Activated CD8-positive, alpha-beta memory T cell treated with anti-CD3 and anti-CD28 coated beads, Interleukin-2, amount 50 U/mL, for 4 hours (primary cell): Measurements from ENCODE around the gene PPM1H.
"Not testable (repeated sequence)": the region's sequence is repeated elsewhere in the genome, so short reads cannot be mapped to it uniquely, and the experiment has no call there.

Experiments used
- DNase-seq: peaks from one replicate; pipeline ENCODE4 v3.0.0-alpha.2; 2020

PPM1H gene

DNA sequence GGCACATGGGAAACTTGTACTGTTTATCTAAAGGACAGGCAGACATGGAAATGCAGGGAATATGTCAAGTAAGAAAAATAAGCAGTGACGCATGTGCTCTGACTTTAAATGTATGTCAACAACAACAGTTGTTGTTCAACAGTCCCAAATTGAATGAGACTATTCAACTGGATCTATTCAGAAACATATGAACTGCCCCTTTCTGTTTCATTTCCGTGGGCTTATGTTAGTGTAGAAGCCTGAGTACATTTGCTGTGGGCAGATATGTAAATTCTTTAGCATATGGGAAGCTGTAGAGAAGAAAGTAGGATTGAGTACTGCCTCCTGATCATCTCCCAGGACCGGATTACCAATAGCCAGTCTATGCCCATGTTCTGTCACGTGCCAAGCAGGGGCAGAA lies 7.4 kb upstream of the PPM1H start:
- DNase-seq = not testable (repeated sequence)

DNA sequence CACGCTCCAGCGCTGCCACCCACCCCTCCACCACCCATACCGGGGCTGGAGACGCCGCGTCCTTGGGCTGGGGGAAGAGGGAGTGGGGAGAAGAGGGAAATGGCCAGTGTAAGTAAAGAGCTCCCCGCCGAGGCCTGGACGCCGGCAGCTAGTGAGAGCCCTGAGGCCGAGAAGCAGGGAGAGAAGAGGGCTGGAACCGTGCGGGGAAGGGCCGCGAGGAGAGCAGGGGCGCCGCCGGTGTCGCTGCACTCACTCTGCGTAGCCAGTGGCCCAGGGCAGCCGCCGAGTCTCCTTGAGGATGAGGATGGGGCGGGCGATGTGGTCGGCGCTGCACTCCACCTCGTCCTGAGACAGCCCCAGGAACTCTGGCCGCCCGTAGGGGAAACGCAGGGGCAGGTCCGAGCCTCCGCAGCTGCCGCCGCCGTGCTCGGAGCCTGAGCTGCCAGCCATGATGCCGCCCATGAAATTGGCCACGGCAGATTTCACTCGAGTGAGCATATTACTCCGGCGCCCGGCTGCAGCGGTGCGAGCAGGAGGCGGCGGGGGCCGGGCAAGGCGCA lies 631 bp downstream of the PPM1H start:
- DNase-seq = no peak

DNA sequence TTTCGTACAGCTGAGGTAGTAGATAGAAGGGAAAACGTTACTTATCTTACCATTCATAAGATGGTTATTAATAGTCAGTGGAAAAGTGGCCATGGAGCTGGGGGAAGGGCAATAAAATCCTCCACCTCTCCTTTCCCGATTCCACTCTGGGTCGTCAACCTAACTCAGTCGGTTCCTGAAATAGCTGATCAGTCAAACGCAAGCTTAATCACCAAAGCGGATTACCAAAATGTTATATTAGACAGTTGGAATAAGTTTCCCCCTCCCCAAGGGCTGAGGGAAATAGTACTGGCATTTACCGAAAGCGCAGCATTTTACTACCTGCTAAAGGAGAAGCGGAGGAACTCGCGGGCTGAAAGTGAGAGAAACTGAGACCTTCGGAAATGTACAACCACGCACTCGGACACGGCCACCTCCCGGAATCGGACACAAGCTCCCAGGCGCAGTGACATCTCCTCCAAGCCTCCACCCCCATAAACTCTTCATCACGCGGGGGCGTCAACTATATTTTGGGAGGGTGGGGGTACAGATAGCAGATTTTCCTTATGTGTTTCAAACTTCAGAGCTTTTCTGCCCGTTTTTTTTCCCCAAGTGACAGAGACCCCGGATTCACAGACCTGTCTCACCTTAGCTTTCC lies 1.2 kb downstream of the PPM1H start:
- no peak for DNase-seq

DNA sequence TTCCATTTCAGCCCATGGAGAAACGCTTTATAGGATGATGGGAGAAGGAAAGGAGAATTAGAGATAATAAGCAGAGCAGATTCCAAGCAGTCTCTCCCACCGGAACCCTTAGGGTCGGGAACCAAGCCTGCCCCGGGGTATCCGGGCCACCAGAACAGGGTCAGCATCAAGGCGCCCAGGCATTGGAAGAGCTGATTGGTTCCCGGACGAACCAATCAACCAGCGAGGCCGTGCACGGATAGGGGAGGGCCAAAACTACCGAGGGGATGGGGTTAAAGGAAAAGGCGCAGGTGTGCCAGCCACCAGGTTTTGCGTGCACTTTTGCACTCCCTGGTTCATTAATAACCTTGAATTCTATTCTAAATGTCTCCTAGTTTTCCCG lies 1.7 kb downstream of the PPM1H start:
- DNase-seq = no peak

DNA sequence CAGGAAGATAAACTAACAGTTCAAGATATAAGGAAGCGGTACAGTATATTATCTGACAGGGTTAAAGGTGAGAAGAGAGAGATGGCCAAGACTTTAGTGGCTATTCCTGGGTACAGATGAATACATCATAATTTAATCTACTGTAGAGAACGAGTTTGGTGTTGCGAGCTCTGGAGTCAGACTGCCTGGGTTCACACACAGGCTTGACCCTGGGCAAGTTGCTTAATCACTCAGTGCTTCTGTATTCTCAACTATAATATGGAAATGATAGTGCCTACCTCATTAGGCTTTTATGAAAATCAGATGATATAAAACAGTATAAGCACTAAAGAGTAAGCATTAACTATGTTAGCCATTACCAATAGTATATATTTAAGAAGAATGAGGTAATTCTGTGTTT lies 3.5 kb downstream of the PPM1H start:
- no peak for DNase-seq

DNA sequence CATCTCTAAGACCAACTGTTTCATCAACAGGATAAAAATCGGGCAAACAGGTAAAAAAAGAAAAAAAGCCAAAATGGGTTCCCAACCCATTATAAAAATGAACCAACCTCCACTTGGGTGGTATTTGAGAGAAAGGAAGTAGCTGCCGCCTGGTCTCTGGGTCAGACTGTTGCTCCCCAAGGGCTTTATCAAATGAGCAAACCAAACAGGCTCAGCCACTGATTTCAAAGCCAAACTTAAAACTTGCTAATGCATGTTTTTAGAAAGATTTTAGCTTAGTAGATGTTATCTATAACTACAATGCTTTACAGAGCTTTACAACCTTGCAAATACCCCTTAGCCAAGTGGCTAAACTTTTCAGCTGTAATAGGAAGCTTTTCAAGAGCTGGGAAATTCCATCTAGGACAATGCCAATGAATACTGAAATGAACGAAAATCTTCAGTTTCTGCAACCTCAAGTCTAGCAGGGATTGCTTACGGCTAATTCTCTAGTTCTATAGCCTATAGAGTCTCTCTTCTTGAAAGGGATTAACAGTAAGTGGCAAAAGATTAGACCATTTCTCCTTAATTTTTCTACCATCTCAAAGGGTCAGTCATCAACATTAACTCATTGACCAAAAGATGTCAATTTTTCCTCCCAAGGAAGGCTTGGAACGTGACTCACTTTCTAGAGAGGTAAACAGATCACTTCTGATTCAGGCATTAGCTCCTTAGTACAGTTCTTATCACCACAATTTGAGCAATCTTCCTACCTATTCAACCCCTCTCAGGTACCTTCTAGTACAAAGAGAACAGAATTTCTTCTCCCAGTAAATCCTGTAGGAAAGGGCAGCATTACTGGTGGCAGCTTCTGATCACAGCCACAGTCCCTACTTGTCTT lies 4.2 kb downstream of the PPM1H start:
- DNase-seq = no peak

DNA sequence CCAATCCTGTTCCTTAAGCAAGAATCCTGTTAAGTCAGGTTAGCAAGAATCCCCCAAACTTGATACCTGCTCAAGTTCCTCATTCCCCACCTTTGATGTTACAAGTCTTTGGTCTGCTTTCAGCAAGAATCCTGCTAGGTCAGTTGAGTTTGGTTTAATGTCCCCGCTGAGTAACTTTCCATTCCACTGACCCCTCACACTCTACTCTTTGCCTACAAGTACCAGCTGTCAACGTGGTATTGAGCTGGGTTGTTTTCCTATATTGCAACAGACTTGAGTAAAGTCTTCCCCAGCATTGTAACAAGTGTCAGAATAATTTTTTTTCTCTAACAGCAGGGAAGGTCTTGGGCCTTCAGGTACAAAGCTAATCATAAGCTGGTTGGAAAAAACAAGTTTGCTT lies 6.3 kb downstream of the PPM1H start:
- no peak for DNase-seq

DNA sequence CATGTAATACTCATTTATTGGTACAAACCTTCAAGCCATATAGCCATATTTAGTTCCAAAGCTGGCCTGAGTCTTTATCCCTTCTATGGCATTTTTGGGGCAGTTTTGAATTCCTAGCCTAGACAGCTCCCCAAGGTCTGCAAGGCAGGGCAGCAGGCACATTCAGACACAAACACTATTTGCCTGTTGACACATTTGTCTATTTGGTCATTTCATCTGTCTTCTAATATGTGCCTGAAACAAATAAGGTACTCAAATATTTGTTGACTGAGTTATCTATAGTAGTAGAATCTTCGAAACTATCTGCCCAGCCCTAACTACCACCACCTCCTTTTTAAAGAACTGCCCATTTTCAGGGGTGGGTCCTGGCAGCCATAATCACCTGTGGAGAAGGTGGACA lies 9.3 kb downstream of the PPM1H start:
- DNase-seq = no peak

DNA sequence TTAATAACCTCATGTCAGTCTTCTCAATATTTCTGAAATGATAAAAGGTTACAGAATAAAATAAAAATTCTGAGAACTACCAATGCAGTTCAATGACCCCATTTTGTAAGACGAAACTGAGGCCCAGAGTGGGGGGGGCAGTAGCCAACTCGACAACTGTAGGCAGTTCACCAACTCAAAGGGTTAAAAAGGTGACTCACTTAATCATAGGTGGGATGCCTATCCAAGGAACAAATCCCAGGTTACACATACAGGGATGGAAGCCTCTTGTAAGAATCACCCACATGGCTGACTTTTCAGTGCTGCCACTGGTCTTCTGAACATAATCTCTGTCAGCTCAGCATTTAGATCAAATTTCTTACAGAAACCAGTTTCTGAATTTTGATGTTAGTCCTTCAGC lies 10.9 kb downstream of the PPM1H start:
- DNase-seq = no peak

DNA sequence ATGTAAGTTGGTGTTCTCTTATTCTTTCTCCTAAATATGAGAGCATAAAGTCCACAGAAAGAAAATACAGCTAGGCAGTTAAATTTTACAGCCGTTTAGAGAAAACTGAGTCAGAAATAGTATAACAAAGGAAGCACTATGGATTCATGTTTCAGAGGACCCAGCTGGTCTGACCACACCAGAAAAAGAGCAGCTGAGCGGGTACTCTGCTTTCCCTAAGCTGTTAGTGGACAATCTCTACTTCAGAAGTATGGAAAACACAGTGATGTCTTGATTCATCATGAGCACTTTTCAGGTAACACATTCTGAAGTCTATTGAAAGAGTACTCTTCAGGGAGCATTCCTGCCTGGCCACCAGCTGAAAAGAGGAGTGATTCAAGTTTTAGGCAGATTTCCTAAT lies 12.4 kb downstream of the PPM1H start:
- DNase-seq = no peak

DNA sequence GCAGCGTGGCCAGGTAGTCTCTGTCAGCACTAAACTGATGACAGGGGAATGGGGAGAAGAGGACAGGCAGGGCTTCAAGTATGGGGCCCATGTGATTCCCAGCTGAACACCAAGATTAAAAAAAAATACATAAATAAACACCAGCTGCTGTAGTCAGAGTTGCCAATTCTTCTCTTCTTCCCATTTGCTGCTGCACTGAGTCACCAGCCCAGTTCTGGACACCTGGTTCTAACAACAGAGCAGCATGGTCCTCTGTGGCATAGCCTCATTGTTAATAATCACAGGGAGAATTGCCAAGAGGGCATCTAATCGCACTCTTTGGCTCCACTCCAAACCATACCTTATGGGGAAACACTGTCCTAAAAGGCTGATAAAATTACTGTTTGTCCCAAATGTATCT lies 15.1 kb downstream of the PPM1H start:
- DNase-seq = no peak

DNA sequence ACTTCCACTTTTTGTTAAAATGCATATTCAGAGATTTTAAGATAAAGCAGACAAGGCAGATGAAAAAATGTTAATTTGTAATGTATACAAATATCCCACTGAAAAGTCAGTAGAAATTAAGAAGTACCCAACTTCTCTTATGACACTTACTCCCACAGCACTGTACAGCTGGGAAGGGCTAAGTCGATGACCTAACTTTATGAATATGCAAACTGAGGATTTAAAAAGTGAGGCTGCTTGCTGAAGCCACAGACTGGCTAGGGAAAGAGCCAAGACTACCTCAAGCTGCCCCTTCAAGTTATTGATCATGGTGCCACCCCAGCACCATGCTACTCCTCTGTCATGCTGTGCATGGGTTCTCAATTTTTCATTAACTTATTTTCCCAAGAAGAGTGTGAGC lies 17.0 kb downstream of the PPM1H start:
- no peak for DNase-seq

DNA sequence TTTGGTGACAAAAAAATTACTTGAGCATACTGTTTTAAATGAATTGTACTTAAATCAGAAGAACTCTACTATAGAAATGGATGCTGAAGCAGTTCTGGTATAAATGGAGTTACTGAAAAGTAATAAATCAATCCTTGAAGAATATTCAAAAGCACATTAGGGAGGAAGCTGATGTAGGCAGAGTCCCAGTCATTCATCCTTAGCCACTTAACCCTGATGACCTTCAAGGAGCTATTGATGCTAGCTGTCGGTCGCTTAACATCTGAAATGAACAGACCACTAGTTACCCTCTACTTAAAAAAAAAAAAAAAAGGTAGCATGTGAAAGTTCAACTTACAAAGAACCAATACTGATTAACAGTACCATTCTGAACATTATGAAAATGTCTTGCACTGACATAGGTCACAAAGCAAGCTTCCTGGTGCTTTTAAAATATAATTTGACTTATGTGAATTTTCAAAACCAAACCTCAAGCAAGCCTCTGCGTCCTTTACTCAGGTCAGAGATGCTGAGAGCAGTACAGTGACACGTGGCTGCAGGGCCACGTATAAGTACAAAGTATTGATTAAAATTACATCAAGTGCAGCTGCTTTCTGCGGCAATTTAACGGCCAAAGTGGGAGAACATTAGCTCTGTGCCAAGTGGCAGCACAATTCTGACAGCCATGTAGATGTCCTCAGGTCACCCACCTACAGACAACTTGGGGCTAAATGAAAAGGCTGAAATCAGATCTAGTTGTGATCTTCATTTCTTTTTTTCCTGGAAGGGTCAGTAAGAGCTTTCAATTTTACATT lies 18.1 kb downstream of the PPM1H start:
- no peak for DNase-seq

DNA sequence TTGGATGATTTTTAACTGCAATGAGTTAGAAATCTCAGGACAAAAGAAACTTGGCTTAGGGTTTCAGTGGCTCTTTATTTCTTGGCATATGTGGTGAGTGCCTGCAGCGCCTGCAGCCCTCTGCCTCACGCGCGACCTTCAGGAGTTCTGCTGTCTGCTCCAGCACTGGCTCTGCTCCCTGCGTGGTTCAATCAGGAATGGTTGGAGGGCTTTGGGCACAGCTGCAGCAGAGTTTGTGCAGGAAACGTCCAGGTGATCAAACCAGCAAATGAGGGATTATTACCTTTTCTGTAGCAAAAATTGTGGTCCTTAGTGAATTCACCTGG lies 19.8 kb downstream of the PPM1H start:
- no peak for DNase-seq

DNA sequence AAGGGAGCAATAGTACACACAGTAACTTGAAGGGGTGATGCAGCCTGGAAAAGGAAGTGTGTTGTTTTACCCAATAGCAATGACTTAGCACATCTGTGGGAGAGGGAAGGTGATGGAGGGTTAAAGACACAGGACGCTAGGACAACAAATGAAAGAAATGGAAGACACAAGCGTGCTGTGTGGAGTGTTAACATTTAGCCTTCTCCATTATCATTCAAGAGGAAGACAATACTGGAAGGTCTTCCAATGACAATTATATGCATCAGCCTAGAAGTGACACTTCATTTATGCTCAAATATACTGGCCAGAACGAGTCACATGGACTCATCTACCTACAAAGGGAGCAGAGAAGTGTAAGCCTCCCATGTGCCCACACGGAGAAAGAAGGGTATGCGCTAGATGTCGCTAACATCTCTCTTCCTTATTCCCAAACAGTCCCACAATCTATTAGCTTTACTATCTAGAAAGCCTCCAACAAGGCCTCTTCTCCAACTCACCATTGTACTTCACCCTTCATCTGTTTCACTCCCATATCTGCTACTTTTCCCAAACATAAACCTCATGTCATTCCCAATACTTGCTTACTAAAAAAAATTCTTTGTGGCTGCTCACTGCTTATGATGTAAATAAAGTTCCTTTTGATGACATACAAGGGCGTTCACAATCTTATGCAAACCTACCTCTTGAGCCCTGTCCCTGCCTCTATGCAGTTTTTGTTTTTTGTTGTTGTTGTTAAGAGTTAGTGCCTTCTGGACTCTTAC lies 20.3 kb downstream of the PPM1H start:
- no peak for DNase-seq

DNA sequence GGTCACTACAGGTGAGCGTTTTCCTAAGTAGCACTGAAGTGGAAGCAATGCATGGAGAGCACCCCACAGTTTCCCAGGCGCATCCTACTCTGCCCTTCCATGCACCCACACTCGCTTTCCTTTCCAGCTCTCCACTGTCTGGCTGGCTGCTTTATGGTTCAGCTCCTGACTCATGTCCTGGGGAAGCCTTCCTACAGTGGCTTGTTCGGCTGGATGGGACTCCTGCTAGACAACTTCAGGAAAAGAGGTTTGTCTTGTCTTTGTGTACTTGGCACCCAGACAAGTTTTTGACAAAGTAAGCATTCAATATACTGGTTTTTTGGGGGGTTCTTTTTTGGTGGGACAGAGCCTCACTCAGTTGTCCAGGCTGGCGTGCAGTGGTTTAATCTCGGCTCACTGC lies 21.6 kb downstream of the PPM1H start:
- no peak for DNase-seq

DNA sequence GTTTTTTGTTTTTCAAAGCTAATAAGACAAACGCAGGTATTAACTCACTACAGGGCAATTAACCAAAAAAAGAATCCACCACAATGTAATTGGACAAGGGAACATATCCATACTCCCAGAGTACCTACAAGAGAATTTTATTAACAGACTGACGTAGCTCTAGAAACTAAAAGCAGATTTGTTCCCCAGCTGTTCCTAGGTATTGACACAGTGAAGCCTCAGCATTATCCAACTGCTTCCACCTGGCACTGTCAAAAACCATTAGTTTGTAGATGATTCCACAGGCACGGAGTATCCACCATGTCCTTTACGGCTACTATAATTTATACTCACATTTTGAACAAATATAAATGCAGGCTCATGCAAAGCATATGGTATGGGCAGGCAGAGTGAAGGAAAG lies 22.3 kb downstream of the PPM1H start:
- no peak for DNase-seq

DNA sequence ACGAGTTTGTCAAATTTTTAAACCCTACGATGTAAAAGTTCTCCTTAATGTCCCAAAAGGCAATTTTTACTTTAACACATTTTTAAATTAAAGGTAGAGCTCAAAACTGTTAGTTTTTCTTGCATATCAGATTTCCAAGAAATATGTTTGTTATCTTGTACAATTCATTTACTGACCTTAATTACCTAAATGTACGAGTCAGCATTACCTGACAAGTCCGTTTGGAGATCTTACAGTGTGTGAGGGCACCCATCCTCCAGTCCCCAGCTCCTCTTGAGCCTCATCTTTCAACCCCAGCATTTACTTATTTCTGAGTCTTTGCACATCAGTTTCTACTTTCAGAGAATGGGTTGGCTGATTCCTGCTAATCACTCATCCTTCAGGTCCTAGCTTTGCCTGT lies 23.7 kb downstream of the PPM1H start:
- no peak for DNase-seq

DNA sequence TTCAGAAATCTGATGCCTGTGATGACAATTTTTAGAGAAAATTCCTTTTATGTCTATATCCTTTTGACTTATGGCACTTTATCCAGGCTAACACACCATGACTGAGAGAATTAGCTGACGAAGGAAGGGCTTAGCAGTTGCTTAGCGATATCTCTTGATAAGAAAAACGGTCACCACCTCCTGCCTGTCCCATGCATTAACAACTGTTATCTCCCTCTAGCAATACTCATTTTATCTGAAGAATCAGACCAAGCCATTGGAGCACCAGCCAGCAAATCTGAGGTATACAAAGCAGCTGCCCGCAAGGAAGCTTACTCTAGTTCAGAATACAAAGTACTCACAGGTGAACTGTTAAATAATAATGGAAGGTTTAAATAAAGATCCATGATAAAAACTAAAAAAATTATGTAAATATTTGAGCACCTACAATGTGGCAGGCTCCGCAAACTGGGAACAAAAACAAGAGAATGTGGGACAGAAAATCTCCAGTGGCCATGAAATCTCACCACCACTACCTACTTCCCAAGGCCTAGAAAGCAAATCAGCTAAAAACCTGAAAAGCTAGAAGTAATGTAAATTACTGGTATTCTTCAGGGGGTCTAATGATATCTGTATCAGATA lies 24.3 kb downstream of the PPM1H start:
- no peak for DNase-seq

DNA sequence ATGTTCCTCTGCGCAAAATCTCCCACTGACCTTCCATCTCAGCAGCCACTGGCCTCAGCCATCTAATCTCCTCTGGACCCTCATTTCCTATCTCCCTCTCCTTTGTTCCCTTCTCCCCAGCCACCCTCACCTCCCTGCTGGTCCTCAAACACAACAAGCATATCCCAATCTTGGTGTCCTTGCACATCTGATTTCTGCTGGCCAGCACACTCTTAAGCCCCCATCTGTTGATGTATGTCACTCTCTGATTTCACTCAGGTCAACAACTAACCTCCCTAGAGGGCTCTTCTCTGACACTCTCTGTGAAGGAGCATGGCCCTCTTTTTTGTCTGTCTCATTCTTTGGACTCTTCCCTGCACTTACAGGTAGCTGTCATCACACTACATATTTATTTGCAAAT lies 25.6 kb downstream of the PPM1H start:
- DNase-seq = no peak

DNA sequence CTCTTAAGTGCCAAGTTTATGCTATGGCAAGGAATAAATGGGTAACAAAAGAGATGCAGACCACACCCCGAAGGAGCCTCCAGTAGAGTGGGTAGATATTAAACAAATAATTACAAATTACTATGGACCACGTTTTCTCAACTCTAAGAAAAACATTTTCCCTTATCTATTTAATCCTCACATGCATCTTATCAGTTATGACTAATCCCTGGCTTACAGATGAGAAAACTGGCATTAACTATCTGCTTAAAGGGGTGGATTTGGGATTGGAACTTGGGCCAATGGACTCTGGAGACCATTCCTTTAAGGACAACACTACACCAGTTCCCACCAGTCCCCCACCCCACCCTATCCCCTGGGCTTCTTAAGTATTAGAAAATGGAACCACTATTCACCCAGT lies 26.3 kb downstream of the PPM1H start:
- DNase-seq = no peak

DNA sequence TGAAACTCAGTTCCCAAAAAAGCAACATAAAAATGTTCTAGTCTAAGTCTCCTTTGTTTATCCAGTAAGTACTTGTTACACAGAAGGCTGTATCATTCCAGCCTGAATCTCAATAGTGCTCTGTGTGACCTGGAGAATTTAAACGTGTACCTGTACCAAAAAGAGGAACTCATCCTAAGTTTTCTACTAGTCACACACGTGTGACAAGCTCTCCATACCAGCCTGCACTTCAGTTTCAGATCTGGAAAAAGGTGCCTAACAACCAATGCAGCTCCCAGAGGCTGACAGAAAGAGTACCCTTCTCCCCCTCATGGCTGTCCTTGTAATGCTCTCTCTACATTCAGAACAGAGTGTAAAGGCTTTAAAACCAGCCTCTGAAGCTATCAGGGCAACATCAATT lies 27.4 kb downstream of the PPM1H start:
- DNase-seq = no peak

DNA sequence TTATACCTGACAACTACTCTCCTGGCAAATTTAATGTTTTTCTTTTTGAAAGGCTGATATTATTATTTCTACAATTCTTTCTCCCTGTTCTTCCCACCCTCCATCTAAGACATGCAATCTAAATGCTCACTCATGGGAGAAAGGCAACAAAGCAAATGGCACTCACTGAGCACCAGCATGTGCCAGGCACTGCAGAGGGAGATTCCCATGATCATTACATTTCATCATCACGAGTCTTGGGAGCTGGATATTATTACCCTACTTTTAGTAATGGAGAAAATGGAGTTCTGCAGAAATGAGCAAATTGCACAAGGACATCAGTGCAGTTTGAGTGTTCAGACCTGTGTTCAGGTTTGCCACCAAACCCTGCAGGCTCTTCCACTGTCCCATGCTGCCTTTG lies 27.9 kb downstream of the PPM1H start:
- no peak for DNase-seq
